Lung (tissue), 12 donors: Measurements from ENCODE around the gene GPATCH8. TPM values are rescaled to one million over a fixed set of nuclear protein-coding genes. Genes with fewer than 3 reads are reported as not detected.

ENCODE experiments used
- ATAC-seq: fragments of 200-7000 bp; cut with Tn5 transposase; one replicate; pipeline ENCODE4 v1.9.1; 2020; ENCODE audit warnings: moderate number of reproducible peaks; ENCODE audit not compliant: insufficient read depth, low FRiP score
- DNase-seq, 3 donors: peaks; one replicate each; pipeline ENCODE4 v3.0.0-alpha.2; 2013 to 2017
- H3K27ac ChIP-seq, 2 donors: one replicate each; pipeline ENCODE4 v1.5.1; 2013; ENCODE audit warnings: mild to moderate bottlenecking in 2 of 2, moderate library complexity in 2 of 2, control low read depth in 1 of 2, inconsistent platforms in 1 of 2, low read depth in 1 of 2, low read length in 1 of 2
- H3K27me3 ChIP-seq, 3 donors: one replicate each; pipeline ENCODE4 v1.5.1; 2013; ENCODE audit warnings: low read length in 2 of 3; ENCODE audit not compliant: control insufficient read depth in 3 of 3, insufficient read depth in 3 of 3
- H3K36me3 ChIP-seq, 4 donors: one replicate each; pipeline ENCODE4 v1.5.1; 2013; ENCODE audit warnings: low read length in 4 of 4, mild to moderate bottlenecking in 1 of 4, moderate library complexity in 1 of 4; ENCODE audit not compliant: control insufficient read depth in 4 of 4, insufficient read depth in 4 of 4
- H3K4me1 ChIP-seq, 5 donors: one replicate each; pipeline ENCODE4 v1.5.1; 2013; ENCODE audit warnings: low read length in 5 of 5, mild to moderate bottlenecking in 2 of 5, moderate library complexity in 1 of 5; ENCODE audit not compliant: control insufficient read depth in 5 of 5, insufficient read depth in 5 of 5
- H3K4me3 ChIP-seq: one replicate; pipeline ENCODE4 v1.5.1; 2013; ENCODE audit warnings: mild to moderate bottlenecking, control low read depth, moderate library complexity
- H3K9ac ChIP-seq, 2 donors: one replicate each; pipeline ENCODE4 v1.5.1; 2013; ENCODE audit warnings: low read length in 2 of 2, control low read depth in 1 of 2; ENCODE audit not compliant: insufficient read depth in 1 of 2
- H3K9me3 ChIP-seq, 4 donors: one replicate each; pipeline ENCODE4 v1.5.1; 2013; ENCODE audit warnings: low read length in 3 of 4, mild to moderate bottlenecking in 1 of 4, moderate library complexity in 1 of 4; ENCODE audit not compliant: control insufficient read depth in 4 of 4, insufficient read depth in 3 of 4
- WGBS, 2 donors: extraction: QIAGEN DNeasy Blood & Tissue Kit; methylation state at CpG; one replicate each; pipeline ENCODE4 v1.1.7; 2013; 5-methylcytosine and 5-hydroxymethylcytosine counted together
- polyA plus RNA-seq, 2 donors: library from polyadenylated mRNA; stranded (reverse); fragments of 200-250 nt; gene quantifications; one replicate each; pipeline ENCODE4 v1.2.1, GENCODE V29; 2013
- total RNA-seq, 2 donors: library from RNA; depleted of rRNA in 1 of 2; stranded (reverse); fragments of >200 nt in 1 of 2; gene quantifications; one replicate each; pipeline ENCODE4 v1.2.1, GENCODE V29; 2014 to 2021
- TF ChIP-seq, protein P1 (sequence below): IDR thresholded peaks from 2 replicates; pipeline ENCODE4 v1.5.1; 2012; ENCODE audit warnings: mild to moderate bottlenecking; ENCODE audit errors: control extremely low read depth, extremely low read depth
- donor health status: control.
- donor health status: control.
- donor health status: Bipolar disorder and iron deficiency.
- donor health status: healthy.
- donor health status: DM: yes; HTN: yes; CAD: no.

Gene GPATCH8
- total and polyA plus RNA-seq, 4 donors, result 8.9 to 62.0 (median 23.8) TPM

DNA sequence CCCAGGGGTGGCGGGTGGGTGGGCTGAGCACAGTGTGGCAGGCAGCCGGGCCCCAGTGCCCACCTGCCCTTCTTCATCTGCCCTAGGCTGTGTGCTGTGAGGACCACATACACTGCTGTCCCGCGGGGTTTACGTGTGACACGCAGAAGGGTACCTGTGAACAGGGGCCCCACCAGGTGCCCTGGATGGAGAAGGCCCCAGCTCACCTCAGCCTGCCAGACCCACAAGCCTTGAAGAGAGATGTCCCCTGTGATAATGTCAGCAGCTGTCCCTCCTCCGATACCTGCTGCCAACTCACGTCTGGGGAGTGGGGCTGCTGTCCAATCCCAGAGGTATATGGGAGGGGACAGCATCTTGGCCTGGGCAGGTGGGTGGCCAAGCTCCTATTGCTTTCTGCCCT lies 151.7 kb downstream of the GPATCH8 start:
- no peak overlapping the region for H3K9ac ChIP-seq
- no peaks in the 10 kb centered on the region for H3K27me3 ChIP-seq
- peaks cover 0 to 5% (median 0%) of the 10 kb centered on the region in 5 donors for H3K4me1 ChIP-seq
- 90 to 94% methylated on average over 8 of the region's 8 CpGs for WGBS, 2 donors
- no peak overlapping the region for H3K4me3 ChIP-seq
- TF ChIP-seq, protein P1, sequence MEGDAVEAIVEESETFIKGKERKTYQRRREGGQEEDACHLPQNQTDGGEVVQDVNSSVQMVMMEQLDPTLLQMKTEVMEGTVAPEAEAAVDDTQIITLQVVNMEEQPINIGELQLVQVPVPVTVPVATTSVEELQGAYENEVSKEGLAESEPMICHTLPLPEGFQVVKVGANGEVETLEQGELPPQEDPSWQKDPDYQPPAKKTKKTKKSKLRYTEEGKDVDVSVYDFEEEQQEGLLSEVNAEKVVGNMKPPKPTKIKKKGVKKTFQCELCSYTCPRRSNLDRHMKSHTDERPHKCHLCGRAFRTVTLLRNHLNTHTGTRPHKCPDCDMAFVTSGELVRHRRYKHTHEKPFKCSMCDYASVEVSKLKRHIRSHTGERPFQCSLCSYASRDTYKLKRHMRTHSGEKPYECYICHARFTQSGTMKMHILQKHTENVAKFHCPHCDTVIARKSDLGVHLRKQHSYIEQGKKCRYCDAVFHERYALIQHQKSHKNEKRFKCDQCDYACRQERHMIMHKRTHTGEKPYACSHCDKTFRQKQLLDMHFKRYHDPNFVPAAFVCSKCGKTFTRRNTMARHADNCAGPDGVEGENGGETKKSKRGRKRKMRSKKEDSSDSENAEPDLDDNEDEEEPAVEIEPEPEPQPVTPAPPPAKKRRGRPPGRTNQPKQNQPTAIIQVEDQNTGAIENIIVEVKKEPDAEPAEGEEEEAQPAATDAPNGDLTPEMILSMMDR, result no peak
- H3K27ac ChIP-seq, result no peak overlapping the region
- no peaks in the 10 kb centered on the region for H3K9me3 ChIP-seq
- DNase-seq, result no peak
- no peak for ATAC-seq
- peaks cover 0 to 43% (median 4%) of the 10 kb centered on the region in 4 donors for H3K36me3 ChIP-seq

DNA sequence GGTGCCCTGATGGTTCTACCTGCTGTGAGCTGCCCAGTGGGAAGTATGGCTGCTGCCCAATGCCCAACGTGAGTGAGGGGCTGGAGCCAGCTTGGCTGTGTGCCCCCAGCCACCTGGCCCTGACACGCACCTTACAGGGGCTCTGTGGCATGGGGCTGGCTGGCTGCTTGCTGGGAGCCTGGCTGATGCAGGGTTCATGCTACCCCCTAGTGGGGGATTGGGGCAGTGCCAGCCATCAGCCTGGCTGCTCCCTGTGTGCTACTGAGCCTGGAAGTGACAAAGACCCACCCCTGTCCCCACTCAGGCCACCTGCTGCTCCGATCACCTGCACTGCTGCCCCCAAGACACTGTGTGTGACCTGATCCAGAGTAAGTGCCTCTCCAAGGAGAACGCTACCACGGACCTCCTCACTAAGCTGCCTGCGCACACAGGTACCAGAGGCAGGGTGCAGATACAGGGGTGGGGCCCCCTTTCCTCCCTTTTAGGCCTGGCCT lies 152.4 kb downstream of the GPATCH8 start:
- H3K9me3 ChIP-seq, result no peaks in the 10 kb centered on the region
- no peak overlapping the region for H3K4me3 ChIP-seq
- H3K27me3 ChIP-seq, result no peaks in the 10 kb centered on the region
- DNase-seq (peak; percentile 60 to 74 (median 72)), ATAC-seq (peak; percentile 30)
- no peak overlapping the region for H3K27ac ChIP-seq
- 71% methylated on average over 6 of the region's 6 CpGs for WGBS, 2 donors
- TF ChIP-seq, protein P1, result peak; percentile 69
- H3K9ac ChIP-seq, result no peak overlapping the region
- peaks cover 0 to 43% (median 4%) of the 10 kb centered on the region in 4 donors for H3K36me3 ChIP-seq
- peaks cover 0 to 9% (median 2%) of the 10 kb centered on the region in 5 donors for H3K4me1 ChIP-seq

DNA sequence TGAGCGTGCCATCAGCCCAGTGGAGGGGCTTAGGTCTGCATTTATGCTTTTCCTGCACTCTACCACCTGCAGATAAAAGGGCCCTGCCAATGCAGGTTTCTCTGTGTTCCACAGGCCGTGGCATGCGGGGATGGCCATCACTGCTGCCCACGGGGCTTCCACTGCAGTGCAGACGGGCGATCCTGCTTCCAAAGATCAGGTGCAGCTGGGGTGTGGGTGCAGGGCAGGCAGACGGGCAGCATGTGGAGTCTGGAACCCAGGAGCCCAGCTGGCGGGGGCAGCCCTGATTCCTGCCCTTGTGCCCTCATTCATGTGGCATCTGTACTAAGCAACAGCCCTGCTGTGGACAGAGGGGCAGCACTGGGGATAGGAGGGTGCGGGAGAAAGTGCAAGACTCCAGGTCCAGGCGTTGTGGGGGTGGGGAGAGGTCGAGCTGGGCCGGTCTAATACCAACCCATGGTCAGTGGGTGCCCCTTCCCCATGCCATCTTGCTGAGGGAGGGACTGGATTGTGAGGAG lies 153.6 kb downstream of the GPATCH8 start:
- DNase-seq, result no peak
- no peak overlapping the region for H3K9ac ChIP-seq
- H3K4me1 ChIP-seq, result peaks cover 0 to 9% (median 4%) of the 10 kb centered on the region in 5 donors
- TF ChIP-seq, protein P1, result no peak
- ATAC-seq, result no peak
- H3K27me3 ChIP-seq, result no peaks in the 10 kb centered on the region
- WGBS, 2 donors, result 91 to 96% methylated on average over 12 of the region's 12 CpGs
- H3K27ac ChIP-seq, result no peak overlapping the region
- H3K4me3 ChIP-seq, result no peak overlapping the region
- H3K36me3 ChIP-seq, result peaks cover 0 to 43% (median 4%) of the 10 kb centered on the region in 4 donors
- no peaks in the 10 kb centered on the region for H3K9me3 ChIP-seq

DNA sequence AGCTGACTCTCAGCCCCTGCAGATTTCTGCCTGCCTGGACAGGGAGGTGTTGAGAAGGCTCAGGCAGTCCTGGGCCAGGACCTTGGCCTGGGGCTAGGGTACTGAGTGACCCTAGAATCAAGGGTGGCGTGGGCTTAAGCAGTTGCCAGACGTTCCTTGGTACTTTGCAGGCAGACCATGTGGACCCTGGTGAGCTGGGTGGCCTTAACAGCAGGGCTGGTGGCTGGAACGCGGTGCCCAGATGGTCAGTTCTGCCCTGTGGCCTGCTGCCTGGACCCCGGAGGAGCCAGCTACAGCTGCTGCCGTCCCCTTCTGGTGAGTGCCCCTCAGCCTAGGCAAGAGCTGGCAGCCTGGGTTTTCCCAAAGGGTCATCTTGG lies 154.2 kb downstream of the GPATCH8 start:
- Histone ChIP-seq H3K4me1 (peaks cover 0 to 9% (median 4%) of the 10 kb centered on the region in 5 donors), H3K36me3 (peaks cover 0 to 43% (median 4%) of the 10 kb centered on the region in 4 donors)
- WGBS, 2 donors, result 89 to 90% methylated on average over 4 to 6 of the region's 6 CpGs

More for the DNA sequence above, 154.2 kb downstream of the GPATCH8 start:
- ATAC-seq, result no peak
- Histone ChIP-seq H3K27me3 (no peaks in the 10 kb centered on the region), H3K9ac (no peak overlapping the region), H3K4me3 (no peak overlapping the region), H3K27ac (no peak overlapping the region), H3K9me3 (no peaks in the 10 kb centered on the region)
- TF ChIP-seq, protein P1, result no peak
- no peak for DNase-seq
